DOHH2 (cell line): ENCODE results near the gene SMIM5.

ENCODE experiments used
- EZH2phosphoT487 ChIP-seq: fragments of 200-600 bp; sonication (generic); IDR thresholded peaks from 2 replicates; pipeline ENCODE4 v1.6.1; 2017; ENCODE audit warnings: borderline replicate concordance, mild to moderate bottlenecking, antibody characterized with exemption, low read length, moderate library complexity, mixed read lengths
- TF ChIP-seq, protein P1 (sequence below): fragments of 200-600 bp; sonication (generic); IDR thresholded peaks from one replicate; pipeline ENCODE4 v1.5.1; 2014; ENCODE audit warnings: antibody characterized with exemption, mild to moderate bottlenecking, low read depth, low read length; ENCODE audit not compliant: poor library complexity, severe bottlenecking

DNA sequence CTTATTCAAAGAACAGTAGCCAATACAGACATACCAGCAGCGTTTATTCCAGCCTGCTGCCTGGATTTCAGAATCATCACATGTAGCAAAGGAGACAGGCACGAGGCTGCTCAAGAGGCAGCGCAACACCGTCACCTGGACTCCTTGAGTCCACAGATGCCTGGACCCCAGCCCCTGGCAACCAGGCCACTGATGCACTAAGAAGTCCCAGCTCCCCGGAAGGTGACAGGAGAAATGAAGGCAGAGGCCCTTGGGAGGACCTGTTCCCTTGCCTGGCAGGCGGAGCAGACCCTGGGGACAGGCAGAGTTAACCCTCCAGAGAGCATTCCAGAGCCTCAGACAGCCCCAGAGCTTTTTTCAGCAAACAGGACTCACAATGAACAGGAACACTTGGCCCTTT lies 16.5 kb downstream of the SMIM5 start:
- TF ChIP-seq, protein P1, sequence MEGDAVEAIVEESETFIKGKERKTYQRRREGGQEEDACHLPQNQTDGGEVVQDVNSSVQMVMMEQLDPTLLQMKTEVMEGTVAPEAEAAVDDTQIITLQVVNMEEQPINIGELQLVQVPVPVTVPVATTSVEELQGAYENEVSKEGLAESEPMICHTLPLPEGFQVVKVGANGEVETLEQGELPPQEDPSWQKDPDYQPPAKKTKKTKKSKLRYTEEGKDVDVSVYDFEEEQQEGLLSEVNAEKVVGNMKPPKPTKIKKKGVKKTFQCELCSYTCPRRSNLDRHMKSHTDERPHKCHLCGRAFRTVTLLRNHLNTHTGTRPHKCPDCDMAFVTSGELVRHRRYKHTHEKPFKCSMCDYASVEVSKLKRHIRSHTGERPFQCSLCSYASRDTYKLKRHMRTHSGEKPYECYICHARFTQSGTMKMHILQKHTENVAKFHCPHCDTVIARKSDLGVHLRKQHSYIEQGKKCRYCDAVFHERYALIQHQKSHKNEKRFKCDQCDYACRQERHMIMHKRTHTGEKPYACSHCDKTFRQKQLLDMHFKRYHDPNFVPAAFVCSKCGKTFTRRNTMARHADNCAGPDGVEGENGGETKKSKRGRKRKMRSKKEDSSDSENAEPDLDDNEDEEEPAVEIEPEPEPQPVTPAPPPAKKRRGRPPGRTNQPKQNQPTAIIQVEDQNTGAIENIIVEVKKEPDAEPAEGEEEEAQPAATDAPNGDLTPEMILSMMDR, result no peak
- TF ChIP-seq EZH2phosphoT487, result no peak
